ENCODE data around the gene SNX6.

DNA sequence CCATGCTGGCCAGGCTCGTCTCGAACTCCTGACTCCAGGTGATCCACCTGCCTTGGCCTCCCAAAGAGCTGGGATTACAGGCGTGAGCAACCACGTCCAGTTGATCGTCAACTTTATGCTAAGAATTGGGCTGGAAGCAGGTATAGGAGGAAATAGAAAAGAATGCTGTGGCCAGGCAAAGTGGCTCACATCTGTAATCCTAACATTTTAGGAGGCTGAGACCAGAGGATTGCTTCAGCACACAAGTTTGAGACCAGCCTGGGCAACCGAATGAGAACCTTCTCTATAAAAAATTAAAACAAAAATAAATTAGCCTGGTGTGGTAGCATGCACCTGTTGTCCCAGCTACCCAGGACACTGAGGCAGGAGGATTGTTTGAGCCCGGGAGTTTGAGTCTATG, 37.1 kb upstream of the SNX6 start:
- TF ChIP-seq, protein P1, sequence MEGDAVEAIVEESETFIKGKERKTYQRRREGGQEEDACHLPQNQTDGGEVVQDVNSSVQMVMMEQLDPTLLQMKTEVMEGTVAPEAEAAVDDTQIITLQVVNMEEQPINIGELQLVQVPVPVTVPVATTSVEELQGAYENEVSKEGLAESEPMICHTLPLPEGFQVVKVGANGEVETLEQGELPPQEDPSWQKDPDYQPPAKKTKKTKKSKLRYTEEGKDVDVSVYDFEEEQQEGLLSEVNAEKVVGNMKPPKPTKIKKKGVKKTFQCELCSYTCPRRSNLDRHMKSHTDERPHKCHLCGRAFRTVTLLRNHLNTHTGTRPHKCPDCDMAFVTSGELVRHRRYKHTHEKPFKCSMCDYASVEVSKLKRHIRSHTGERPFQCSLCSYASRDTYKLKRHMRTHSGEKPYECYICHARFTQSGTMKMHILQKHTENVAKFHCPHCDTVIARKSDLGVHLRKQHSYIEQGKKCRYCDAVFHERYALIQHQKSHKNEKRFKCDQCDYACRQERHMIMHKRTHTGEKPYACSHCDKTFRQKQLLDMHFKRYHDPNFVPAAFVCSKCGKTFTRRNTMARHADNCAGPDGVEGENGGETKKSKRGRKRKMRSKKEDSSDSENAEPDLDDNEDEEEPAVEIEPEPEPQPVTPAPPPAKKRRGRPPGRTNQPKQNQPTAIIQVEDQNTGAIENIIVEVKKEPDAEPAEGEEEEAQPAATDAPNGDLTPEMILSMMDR (IDR thresholded peaks at IDR 0.05) = no peak
- TF ChIP-seq POLR2A (IDR thresholded peaks at IDR 0.05) = no peak
